SH-SY5Y (cell line): Measurements from ENCODE around the gene UGGT2.

Experiments used
- GATA2 ChIP-seq: IDR thresholded peaks from 2 replicates; pipeline ENCODE4 v1.6.1; 2011; ENCODE audit warnings: mild to moderate bottlenecking, low read depth, low read length
- GATA3 ChIP-seq: IDR thresholded peaks from 2 replicates; pipeline ENCODE4 v1.6.1; 2011; ENCODE audit warnings: low read depth, mild to moderate bottlenecking, low read length, moderate library complexity

Gene UGGT2

DNA sequence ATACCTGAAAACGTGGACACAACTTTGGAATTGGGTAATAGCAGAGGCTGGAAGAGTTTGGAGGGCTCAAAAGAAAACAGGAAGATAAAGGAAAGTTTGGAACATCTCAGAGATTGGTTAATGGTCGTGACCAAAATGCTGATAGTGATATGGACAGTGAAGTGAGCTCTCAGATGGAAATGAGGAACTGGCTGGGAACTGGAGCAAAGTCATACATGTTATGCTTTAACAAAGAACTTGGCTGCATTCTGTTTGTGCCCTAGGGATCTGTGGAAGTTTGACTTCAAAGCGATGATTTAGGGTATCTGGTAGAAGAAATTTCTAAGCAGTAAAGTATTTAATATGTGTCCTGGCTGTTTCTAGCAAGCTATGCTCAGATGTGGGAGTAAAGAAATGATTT is 240.1 kb downstream of the UGGT2 start:
- TF ChIP-seq GATA2 = no peak
- TF ChIP-seq GATA3 = no peak

GRCh38 chr13:95809429-95809828 is 243.8 kb downstream of the UGGT2 start:
- TF ChIP-seq GATA2 (no peak), GATA3 (no peak)

GRCh38 chr13:95805921-95806320 is 247.3 kb downstream of the UGGT2 start:
- TF ChIP-seq GATA2 (no peak), GATA3 (no peak)

GRCh38 chr13:95801825-95802224 is 251.4 kb downstream of the UGGT2 start:
- TF ChIP-seq GATA3 (no peak), GATA2 (no peak)

- no peak for TF ChIP-seq GATA3
- TF ChIP-seq GATA2 = no peak
These were observed 252.8 kb downstream of the UGGT2 start for GRCh38 chr13:95800436-95800835.

- TF ChIP-seq GATA3 (no peak), GATA2 (no peak)
These were observed 256.2 kb downstream of the UGGT2 start for GRCh38 chr13:95797016-95797415.

- TF ChIP-seq GATA2 (no peak), GATA3 (no peak)
These were observed 259.4 kb downstream of the UGGT2 start for GRCh38 chr13:95793781-95794180.

- TF ChIP-seq GATA2 = no peak
- TF ChIP-seq GATA3 = no peak
These were observed 260.1 kb downstream of the UGGT2 start for GRCh38 chr13:95793018-95793555.

- TF ChIP-seq GATA3 = no peak
- TF ChIP-seq GATA2 = no peak
These were observed 262.0 kb downstream of the UGGT2 start for GRCh38 chr13:95791084-95791722.

DNA sequence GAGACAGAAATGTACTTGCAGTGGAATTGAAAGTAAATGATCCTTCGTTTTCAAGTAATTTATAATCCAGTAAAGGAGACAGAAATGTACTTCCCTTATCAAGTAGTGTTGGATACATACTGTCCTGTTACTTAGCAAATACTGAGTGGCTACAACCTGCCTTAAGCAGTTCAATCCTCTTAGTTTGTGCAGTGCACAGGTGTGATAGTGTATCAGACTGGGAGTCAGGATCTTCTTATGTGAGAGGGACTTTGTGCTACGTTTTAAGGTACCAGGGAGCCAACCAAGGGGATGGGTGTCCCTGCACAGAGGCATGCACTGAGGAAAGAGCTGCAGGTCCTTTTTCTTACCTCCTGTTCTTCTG is 265.1 kb downstream of the UGGT2 start:
- TF ChIP-seq GATA2 = no peak
- TF ChIP-seq GATA3 = no peak

DNA sequence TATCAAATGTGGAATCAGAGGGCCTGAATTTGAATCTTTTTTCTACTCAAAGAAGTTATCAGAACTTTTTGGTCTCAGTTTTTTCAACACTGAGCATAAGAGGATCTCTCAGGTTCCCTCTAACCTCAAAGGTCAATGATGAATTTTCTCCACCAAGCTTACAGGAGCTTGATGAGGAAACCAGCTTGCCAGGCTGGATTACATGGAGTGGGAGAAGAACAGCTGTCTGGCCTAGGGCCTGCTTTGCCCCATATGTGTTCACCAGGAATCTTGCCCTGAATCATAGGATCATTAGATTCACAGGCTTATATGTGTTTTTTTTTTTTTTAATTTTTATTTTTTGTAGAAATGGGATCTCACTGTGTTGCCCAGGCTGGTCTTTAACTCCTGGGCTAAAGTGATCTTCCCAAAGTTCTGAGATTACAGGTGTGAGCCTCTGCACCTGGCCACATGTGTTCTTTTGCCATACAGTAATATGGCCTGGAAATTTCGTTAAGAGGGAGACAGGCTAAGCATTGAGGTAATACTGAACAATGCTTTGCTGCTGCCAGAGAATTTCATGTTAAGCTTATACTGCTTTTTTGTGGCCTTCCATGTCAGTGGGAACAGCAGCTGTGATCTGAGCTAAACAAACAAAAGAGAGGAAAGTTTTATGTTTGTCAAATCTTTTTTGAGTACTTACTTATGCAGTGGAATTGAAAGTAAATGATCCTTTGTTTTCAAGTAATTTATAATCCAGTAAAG is 265.7 kb downstream of the UGGT2 start:
- TF ChIP-seq GATA2 = no peak

GRCh38 chr13:95784900-95785290 is 268.3 kb downstream of the UGGT2 start:
- TF ChIP-seq GATA2 (no peak), GATA3 (no peak)

- TF ChIP-seq GATA3 = no peak
- no peak for TF ChIP-seq GATA2
These were observed 268.9 kb downstream of the UGGT2 start for GRCh38 chr13:95784161-95784899.

- TF ChIP-seq GATA2 (no peak), GATA3 (no peak)
These were observed 269.5 kb downstream of the UGGT2 start for GRCh38 chr13:95783747-95784146.

- TF ChIP-seq GATA3 (no peak), GATA2 (no peak)
These were observed 272.2 kb downstream of the UGGT2 start for GRCh38 chr13:95781016-95781415.

DNA sequence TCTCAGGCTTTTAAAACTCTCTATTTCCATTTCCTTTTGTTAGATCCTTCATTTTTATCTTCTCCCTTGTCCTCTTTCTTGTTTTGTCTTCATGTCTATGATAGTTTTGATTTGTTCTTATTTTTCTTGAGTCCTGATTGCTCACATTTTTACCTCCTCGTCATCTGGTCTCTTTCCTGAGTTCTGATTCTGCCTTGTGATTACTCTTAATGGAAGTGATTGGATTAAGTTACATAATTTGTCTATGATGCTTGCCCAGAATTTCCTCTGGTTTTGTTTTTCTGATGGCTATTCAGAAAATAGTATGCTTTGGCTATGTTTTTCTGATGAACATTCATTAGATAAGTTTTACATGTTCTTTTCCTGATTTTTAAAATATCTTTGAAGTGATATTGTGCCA is 273.7 kb downstream of the UGGT2 start:
- TF ChIP-seq GATA3 (peak; percentile 43; the same call in 1 of the 2 replicates), GATA2 (no peak)
